SK-N-SH (cell line): ENCODE data around the gene TMEM187. TPM values are rescaled to one million over a fixed set of nuclear protein-coding genes. Genes with fewer than 3 reads are reported as not detected.

ENCODE experiments used
- CTCF ChIA-PET: fragments of 300-600, 350-600 bp; formaldehyde crosslinking; extraction: SDS; loops from one replicate; lab custom pipeline; 2021; lab: Yijun Ruan, JAX
- POLR2A ChIA-PET: fragments of 350-600 bp; sonication (Branson Sonifier 250); formaldehyde crosslinking; extraction: SDS; loops from one replicate; lab custom pipeline; 2020; ENCODE audit warnings: antibody characterized with exemption, inconsistent platforms; lab: Yijun Ruan, JAX
- DNase-seq: peaks from one replicate; pipeline ENCODE4 v3.0.0; 2012
- H2AFZ ChIP-seq: fragments of 200-600 bp; sonication (generic); 2 replicates; pipeline ENCODE4 v1.8.1; 2016; ENCODE audit warnings: antibody characterized with exemption, mild to moderate bottlenecking, low read depth
- H3F3A ChIP-seq: fragments of 200-600 bp; sonication (generic); replicated peaks from 2 replicates; pipeline ENCODE3; 2016; ENCODE audit warnings: antibody characterized with exemption, mild to moderate bottlenecking; ENCODE audit not compliant: insufficient read depth
- H3K27ac ChIP-seq, 2 experiments: fragments of 200-500 bp in 1 of 2; fragments of 200-600 bp in 1 of 2; sonication (Bioruptor generic) in 1 of 2; sonication (generic), shearing (Covaris generic) in 1 of 2; 2 replicates each; pipeline versions ENCODE4 v1.5.1 to v1.6.1; 2014 to 2016; ENCODE audit warnings: low read depth in 2 of 2, inconsistent platforms in 1 of 2, low read length in 1 of 2, mild to moderate bottlenecking in 1 of 2, mixed read lengths in 1 of 2
- H3K27me3 ChIP-seq: fragments of 200-600 bp; sonication (generic), shearing (Covaris generic); 2 replicates; pipeline ENCODE4 v1.6.1; 2016; ENCODE audit warnings: mixed run types; ENCODE audit not compliant: insufficient read depth
- H3K36me3 ChIP-seq, 2 experiments: fragments of 200-500 bp in 1 of 2; fragments of 200-600 bp in 1 of 2; sonication (Bioruptor generic) in 1 of 2; sonication (generic) in 1 of 2; replicated peaks in 1 of 2; 2 replicates each; pipeline versions ENCODE3 to v1.5.1; 2014 to 2016; ENCODE audit warnings: low read length in 1 of 2, mild to moderate bottlenecking in 1 of 2; ENCODE audit not compliant: insufficient read depth in 2 of 2, control insufficient read depth in 1 of 2
- H3K4me1 ChIP-seq, 2 experiments: fragments of 200-500 bp in 1 of 2; fragments of 200-600 bp in 1 of 2; sonication (Bioruptor generic) in 1 of 2; sonication (generic), shearing (Covaris generic) in 1 of 2; 2 replicates each; pipeline versions ENCODE4 v1.5.1 to v1.6.1; 2014 to 2016; ENCODE audit warnings: low read depth in 1 of 2, low read length in 1 of 2, mixed run types in 1 of 2; ENCODE audit not compliant: insufficient read depth in 2 of 2, control insufficient read depth in 1 of 2
- H3K4me2 ChIP-seq: fragments of 200-600 bp; sonication (generic), shearing (Covaris generic); 2 replicates; pipeline ENCODE4 v1.6.1; 2017; ENCODE audit warnings: mixed run types
- H3K4me3 ChIP-seq, 2 experiments: fragments of 200-500 bp in 1 of 2; fragments of 200-600 bp in 1 of 2; sonication (Bioruptor generic) in 1 of 2; sonication (generic), shearing (Covaris generic) in 1 of 2; 2 replicates each; pipeline versions ENCODE4 v1.5.1 to v1.8.1; 2014 to 2016; ENCODE audit warnings: low read depth in 2 of 2, inconsistent platforms in 1 of 2, low read length in 1 of 2, mild to moderate bottlenecking in 1 of 2, mixed read lengths in 1 of 2, moderate library complexity in 1 of 2
- H3K79me2 ChIP-seq: fragments of 200-600 bp; sonication (generic); 2 replicates; pipeline ENCODE4 v1.8.1; 2017; ENCODE audit warnings: mild to moderate bottlenecking; ENCODE audit not compliant: insufficient read depth
- H3K9ac ChIP-seq: fragments of 200-600 bp; sonication (generic); 2 replicates; pipeline ENCODE4 v1.6.1; 2017; ENCODE audit warnings: mixed run types
- H3K9me2 ChIP-seq: fragments of 200-600 bp; sonication (generic); 2 replicates; pipeline ENCODE4 v1.6.1; 2017; ENCODE audit warnings: mixed run types
- H3K9me3 ChIP-seq: fragments of 200-600 bp; sonication (generic); 2 replicates; pipeline ENCODE4 v1.6.1; 2017; ENCODE audit warnings: mixed run types, mild to moderate bottlenecking, moderate library complexity
- H4K20me1 ChIP-seq: fragments of 200-600 bp; sonication (generic); 2 replicates; pipeline ENCODE4 v1.6.1; 2017; ENCODE audit warnings: mild to moderate bottlenecking, mixed run types; ENCODE audit not compliant: insufficient read depth
- EP300 ChIP-seq, 2 experiments: IDR thresholded peaks; 2 replicates each; pipeline versions ENCODE4 v1.4.0 to v1.6.1; 2012; ENCODE audit warnings: borderline replicate concordance in 1 of 2, low read depth in 1 of 2, low read length in 1 of 2
- EZH2phosphoT487 ChIP-seq: fragments of 200-600 bp; sonication (generic); IDR thresholded peaks from 2 replicates; pipeline ENCODE4 v1.6.1; 2017; ENCODE audit warnings: low read depth, mixed run types, mild to moderate bottlenecking, antibody characterized with exemption, moderate library complexity, borderline replicate concordance
- GATA2 ChIP-seq: sonication (generic); formaldehyde crosslinking; IDR thresholded peaks from 2 replicates; pipeline ENCODE4 v1.5.0; 2020; ENCODE audit warnings: mild to moderate bottlenecking, missing genetic modification reagents
- JUND ChIP-seq: IDR thresholded peaks from 2 replicates; pipeline ENCODE4 v1.4.0; 2012
- POLR2AphosphoS5 ChIP-seq: IDR thresholded peaks from 2 replicates; pipeline ENCODE4 v1.6.1; 2012; ENCODE audit warnings: low read depth, low read length
- RCOR1 ChIP-seq: fragments of 150-350 bp; IDR thresholded peaks from 2 replicates; pipeline ENCODE4 v1.6.1; 2017; ENCODE audit warnings: antibody characterized with exemption, low read length
- RFX5 ChIP-seq: IDR thresholded peaks from 2 replicates; pipeline ENCODE4 v1.6.1; 2012; ENCODE audit warnings: mild to moderate bottlenecking, improper control_type of control experiment, low read length
- SMC3 ChIP-seq: IDR thresholded peaks from 2 replicates; pipeline ENCODE4 v1.6.1; 2012; ENCODE audit warnings: low read depth, low read length, improper control_type of control experiment
- TAF1 ChIP-seq: IDR thresholded peaks from 2 replicates; pipeline ENCODE4 v1.6.1; 2012; ENCODE audit warnings: low read depth, mild to moderate bottlenecking, low read length, moderate library complexity, borderline replicate concordance
- TEAD4 ChIP-seq: IDR thresholded peaks from 2 replicates; pipeline ENCODE4 v1.4.0; 2012; ENCODE audit warnings: mild to moderate bottlenecking, borderline replicate concordance; ENCODE audit not compliant: insufficient read depth
- YY1 ChIP-seq: IDR thresholded peaks from 2 replicates; pipeline ENCODE4 v1.4.0; 2012; ENCODE audit warnings: low read depth, mild to moderate bottlenecking
- WGBS: methylation state at CpG from one replicate; pipeline ENCODE4 v1.1.6; 2017; ENCODE audit warnings: low lambda C conversion rate; 5-methylcytosine and 5-hydroxymethylcytosine counted together
- polyA plus RNA-seq, 3 experiments: library from polyadenylated mRNA; depleted of rRNA; stranded (reverse); fragments of >200 nt; gene quantifications; 2 replicates each; pipeline ENCODE4 v1.2.3, GENCODE V29; 2012
- TF ChIP-seq, protein P1 (sequence below): fragments of 150-350 bp; IDR thresholded peaks from 2 replicates; pipeline ENCODE4 v1.6.1; 2016; ENCODE audit warnings: mild to moderate bottlenecking, low read depth, low read length
- TF ChIP-seq, protein P2 (sequence below): IDR thresholded peaks from 2 replicates; pipeline ENCODE4 v1.4.0; 2012; ENCODE audit warnings: low read depth, borderline replicate concordance
- TF ChIP-seq, protein P3 (sequence below): fragments of 150-350 bp; IDR thresholded peaks from 2 replicates; pipeline ENCODE4 v1.6.1; 2017; ENCODE audit warnings: antibody characterized with exemption, low read length, low read depth, borderline replicate concordance

Gene TMEM187
- polyA plus RNA-seq, 1 of the 3 experiments (the other 2 are of a cell fraction), result 10.9 TPM

DNA sequence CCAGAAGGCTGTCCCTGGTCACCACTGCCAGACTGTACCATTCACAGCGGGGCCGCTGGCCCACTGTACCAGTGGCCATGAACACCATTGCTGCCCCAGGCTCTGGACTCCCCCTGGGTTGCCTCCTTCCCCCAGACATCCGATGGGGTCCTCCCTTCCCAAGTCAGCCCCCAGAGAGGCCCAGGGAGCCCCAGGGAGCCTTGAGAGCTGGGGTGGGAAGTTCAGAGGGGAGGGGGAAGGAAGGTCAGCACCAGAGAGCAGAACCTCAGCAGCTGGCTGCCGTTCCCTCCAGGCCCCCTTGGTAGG is 46.0 kb upstream of the TMEM187 start (continued):
- no peak for TF ChIP-seq RFX5
- no peak for TF ChIP-seq YY1

DNA sequence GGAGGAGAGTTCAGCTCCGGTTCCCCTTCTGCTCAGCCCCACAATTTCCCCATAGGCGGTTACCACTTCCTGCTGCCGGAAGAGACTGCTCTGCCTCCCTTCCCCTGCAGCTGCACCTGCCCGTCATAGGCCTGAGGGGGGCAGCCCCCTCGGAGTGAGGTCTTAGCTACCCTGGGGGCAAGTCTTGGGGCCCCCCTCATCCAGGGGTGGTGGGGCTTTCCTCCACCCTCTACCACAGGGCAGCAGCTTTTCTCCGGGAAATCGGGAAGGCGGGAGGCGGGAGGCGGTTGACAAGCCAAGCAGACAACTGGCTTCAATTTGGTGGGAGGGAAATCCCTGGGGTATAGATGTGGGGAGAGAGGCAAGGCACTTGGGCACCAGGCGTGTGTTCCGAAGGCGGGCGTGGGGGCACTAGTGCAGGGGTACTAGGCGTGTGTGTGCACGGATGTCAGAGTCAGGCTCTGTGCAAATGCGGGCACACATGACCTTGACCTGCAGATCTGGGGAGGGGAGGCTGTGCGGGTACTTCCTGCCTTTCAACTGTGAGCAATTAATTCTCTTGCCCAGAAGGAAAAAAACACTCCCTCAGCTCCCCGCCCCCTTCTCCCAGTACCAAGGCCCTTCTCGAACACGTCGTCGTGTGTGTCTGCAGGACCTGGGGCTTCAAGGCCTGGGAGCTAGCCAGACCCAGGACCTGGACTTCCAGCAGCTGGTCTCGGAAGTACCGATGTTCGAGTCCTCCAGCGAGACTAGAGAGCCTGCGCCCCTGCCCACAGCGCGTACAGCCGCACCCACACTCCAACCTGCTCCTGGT is 45.5 kb upstream of the TMEM187 start:
- POLR2A ChIA-PET, result interaction anchor here (0.6 to 1.7 kb wide), 11 partner anchors 13 to 500 kb away, joined by 3 to 9 read pairs (median 3); partner anchors contain the start of gene RENBP
- H3K9me2 ChIP-seq, result no peaks in the 10 kb centered on the region

More for the DNA sequence above, 45.5 kb upstream of the TMEM187 start:
- CTCF ChIA-PET, result interaction anchor here (1.1 to 16.7 kb wide), 9 partner anchors 10 to 163 kb away, joined by 3 to 271 read pairs (median 3); partner anchors contain the start of genes PLXNB3 and RENBP
- 54% methylated on average over 15 of the region's 31 CpGs for WGBS
- Histone ChIP-seq H4K20me1 (peaks cover 10% of the 10 kb centered on the region), H3K79me2 (peaks cover 8% of the 10 kb centered on the region; the same call in 1 of the 2 replicates), H3K4me1 (peaks cover 0 to 60% of the 10 kb centered on the region in 2 experiments; a peak in 1 of 4 replicates), H3F3A (peaks cover 19% of the 10 kb centered on the region), H3K27ac (peak overlapping the region; percentile 97), H3K36me3 (peaks cover 5 to 26% of the 10 kb centered on the region in 2 experiments), H2AFZ (peak overlapping the region; percentile 57; the same call in 1 of the 2 replicates), H3K9ac (peak overlapping the region; percentile 99), H3K27me3 (peaks cover 5% of the 10 kb centered on the region; the same call in 1 of the 2 replicates), H3K4me2 (peak overlapping the region; percentile 99), H3K9me3 (no peaks in the 10 kb centered on the region), H3K4me3 (peak overlapping the region; percentile 71 to 94)
- TF ChIP-seq EZH2phosphoT487 (no peak), POLR2AphosphoS5 (no peak; the same call in 1 of the 2 replicates), TEAD4 (no peak), EP300 (IDR thresholded peaks at IDR 0.05; ENCODE audit: borderline replicate concordance in 1 of 2, low read depth in 1 of 2, low read length in 1 of 2) (no peak), TAF1 (peak; percentile 39; the same call in 1 of the 2 replicates), RCOR1 (0 out of 2 replicates have a peak, but pooled peaks have one; percentile 7), JUND (no peak), SMC3 (no peak), GATA2 (CRISPR knock-in tag) (no peak)
- TF ChIP-seq, protein P1, sequence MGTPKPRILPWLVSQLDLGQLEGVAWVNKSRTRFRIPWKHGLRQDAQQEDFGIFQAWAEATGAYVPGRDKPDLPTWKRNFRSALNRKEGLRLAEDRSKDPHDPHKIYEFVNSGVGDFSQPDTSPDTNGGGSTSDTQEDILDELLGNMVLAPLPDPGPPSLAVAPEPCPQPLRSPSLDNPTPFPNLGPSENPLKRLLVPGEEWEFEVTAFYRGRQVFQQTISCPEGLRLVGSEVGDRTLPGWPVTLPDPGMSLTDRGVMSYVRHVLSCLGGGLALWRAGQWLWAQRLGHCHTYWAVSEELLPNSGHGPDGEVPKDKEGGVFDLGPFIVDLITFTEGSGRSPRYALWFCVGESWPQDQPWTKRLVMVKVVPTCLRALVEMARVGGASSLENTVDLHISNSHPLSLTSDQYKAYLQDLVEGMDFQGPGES, result no peak
- TF ChIP-seq, protein P2, sequence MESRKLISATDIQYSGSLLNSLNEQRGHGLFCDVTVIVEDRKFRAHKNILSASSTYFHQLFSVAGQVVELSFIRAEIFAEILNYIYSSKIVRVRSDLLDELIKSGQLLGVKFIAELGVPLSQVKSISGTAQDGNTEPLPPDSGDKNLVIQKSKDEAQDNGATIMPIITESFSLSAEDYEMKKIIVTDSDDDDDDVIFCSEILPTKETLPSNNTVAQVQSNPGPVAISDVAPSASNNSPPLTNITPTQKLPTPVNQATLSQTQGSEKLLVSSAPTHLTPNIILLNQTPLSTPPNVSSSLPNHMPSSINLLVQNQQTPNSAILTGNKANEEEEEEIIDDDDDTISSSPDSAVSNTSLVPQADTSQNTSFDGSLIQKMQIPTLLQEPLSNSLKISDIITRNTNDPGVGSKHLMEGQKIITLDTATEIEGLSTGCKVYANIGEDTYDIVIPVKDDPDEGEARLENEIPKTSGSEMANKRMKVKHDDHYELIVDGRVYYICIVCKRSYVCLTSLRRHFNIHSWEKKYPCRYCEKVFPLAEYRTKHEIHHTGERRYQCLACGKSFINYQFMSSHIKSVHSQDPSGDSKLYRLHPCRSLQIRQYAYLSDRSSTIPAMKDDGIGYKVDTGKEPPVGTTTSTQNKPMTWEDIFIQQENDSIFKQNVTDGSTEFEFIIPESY, result no peak
- TF ChIP-seq, protein P3, sequence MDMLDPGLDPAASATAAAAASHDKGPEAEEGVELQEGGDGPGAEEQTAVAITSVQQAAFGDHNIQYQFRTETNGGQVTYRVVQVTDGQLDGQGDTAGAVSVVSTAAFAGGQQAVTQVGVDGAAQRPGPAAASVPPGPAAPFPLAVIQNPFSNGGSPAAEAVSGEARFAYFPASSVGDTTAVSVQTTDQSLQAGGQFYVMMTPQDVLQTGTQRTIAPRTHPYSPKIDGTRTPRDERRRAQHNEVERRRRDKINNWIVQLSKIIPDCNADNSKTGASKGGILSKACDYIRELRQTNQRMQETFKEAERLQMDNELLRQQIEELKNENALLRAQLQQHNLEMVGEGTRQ, result no peak
- DNase-seq, result peak; percentile 69
